DMS79 treated with DMSO at 0.1 percent for 48 hours (cell line): Measurements from ENCODE around the gene IGF2BP2.
A peak's percentile ranks its signal among the peaks of the same experiment; 100 is the strongest.

Source experiments
- DNase-seq: peaks from one replicate; lab custom pipeline; 2025; lab: John Stamatoyannopoulos, UW

IGF2BP2 gene

DNA sequence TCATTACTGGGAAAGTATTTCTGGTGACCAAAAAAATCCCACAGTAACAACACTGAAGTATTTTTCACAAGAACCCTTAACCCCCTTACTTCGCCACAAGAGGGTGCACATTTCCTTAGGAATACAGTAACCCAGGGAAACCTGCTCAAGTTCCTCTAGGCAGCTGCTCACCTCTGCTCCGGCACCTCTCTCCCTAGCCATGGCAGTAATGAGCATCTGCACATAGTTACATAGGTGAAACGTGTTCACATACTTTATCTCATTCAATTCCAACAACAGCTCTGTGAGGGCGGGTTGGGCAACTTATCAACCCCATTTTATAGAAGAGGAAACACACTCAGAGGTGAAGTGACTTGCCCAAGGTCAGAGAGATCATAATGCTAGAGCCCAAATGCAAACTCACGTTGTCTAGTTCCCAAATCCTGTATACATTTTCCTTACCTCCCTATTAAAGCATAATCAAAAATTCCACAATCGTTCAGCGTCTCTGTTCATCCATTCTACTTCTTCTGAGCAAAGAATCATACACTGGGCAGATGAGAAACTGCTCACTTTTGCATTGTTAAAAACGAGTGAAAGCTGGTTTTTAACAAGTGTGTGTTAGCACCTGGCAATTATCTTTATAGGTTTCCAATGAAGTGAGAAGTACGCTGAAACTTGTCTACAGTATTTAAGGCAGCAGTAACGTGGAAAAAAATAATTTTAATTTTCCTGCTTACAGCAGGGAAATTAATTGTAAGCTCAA is 90.7 kb downstream of the IGF2BP2 start:
- DNase-seq = peak; percentile 55

DNA sequence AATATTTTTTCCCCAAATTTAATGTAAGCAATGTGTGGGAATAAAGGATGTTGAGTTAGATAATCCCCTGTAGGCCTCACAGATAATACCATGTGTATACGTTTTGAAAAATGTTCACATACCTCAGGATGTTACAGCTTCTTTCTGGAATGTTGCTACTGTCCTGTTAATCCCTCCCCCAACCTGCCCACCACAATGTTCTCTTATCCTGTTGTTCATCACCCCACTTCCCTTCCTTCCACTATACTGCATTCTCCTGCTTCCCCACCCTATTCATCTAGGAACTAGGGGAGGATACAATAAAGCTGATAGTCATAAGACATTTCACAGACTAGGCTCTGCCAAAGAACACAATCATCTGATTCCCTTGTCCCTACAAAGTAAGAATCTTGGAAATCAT is 92.1 kb downstream of the IGF2BP2 start:
- no peak for DNase-seq

DNA sequence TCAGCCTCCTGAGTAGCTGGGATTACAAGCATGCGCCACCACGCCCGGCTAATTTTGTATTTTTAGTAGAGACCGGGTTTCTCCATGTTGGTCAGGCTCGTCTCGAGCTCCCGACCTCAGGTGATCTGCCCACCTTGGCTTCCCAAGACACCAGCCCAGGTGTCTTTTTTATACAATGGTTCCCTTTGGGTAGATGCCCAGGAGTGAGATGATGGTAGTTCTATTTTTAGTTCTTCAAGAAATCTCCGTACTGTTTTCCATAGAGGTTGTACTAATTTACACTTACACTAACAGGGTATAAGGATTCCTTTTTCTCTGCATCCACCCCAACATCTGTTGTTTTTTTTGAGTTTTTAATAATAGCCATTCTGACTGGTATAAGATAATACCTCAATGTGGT is 94.3 kb downstream of the IGF2BP2 start:
- DNase-seq = no peak

DNA sequence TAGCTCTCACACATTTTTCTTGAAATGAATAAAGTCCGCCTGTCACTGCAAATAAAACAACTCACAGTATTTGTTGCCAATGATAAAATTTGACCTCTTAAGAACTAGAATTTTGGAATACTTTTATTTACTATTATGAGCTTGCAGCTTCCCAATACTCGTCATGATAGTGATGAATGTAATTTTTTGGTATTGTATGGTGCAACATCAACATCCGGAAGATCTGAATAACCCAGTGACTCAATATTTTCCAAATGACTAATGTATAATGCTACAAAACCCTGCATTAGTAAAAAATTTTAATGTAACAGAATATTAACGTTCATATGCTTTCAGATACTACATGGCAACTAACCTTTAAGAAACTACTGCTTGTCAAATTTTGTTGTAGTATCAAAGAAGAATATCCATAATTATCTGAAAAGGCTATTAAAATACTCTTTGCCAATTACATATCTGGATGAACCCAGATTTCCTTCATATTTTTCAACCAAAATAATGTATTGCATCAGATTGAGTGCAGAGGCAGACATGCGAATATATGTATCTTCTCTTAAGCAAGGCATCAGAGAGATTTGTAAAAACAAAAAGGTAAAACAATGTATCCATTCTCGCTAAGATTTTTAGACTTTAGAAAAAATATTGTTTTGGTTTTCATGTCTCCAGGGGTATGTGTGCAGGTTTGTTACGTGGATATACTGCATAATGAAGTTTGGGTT is 95.3 kb downstream of the IGF2BP2 start:
- no peak for DNase-seq

DNA sequence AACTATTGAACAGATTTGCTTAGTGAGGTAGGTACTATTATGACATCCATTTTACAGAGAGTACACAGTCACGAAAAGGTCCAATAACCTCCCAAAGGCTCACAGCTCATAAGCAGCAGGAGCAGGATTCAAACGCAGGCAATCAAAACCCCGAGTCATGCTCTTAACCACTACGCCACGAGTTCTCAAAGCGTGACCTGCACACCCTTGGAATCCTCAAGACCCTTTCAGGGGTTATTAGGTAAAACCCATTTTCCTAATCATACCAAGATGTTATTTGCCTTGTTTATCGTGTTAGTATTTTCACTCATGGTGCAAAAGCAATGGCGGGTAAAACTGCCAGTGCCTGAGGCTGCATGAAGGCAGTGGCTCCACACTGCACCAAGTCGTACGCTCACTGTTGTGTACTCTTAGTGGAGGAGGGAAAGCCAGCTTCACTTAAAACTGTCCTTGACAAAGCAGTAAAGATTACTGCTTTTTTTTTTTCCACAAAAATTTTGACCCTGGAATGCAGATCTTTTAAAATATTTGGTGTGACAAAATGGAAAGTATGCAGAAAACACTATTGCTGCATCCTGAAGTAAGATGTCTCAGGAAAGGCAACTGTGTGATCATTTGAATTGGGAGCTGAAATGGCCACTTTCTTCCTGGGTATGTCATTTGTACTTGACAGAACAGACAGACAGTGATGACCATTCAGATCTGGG is 96.1 kb downstream of the IGF2BP2 start:
- no peak for DNase-seq

DNA sequence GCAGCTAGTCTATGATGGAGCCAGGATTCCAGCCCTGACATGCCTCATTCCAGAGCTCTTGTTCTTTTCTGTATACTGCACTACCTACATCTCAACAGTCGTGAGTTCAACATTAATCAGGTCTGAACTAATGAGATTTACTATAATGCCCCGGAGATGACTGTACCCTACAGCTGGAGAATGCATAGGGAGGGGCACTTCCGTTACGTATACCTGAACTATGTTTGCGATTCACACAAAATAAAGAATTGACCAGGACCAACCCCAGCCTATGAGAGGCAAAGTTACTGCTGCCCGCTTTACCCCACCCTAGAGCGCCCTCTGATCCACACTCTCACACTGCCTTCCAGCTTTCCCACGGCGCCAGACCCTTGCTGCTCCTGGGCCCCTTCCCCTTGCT is 97.0 kb downstream of the IGF2BP2 start:
- no peak for DNase-seq

DNA sequence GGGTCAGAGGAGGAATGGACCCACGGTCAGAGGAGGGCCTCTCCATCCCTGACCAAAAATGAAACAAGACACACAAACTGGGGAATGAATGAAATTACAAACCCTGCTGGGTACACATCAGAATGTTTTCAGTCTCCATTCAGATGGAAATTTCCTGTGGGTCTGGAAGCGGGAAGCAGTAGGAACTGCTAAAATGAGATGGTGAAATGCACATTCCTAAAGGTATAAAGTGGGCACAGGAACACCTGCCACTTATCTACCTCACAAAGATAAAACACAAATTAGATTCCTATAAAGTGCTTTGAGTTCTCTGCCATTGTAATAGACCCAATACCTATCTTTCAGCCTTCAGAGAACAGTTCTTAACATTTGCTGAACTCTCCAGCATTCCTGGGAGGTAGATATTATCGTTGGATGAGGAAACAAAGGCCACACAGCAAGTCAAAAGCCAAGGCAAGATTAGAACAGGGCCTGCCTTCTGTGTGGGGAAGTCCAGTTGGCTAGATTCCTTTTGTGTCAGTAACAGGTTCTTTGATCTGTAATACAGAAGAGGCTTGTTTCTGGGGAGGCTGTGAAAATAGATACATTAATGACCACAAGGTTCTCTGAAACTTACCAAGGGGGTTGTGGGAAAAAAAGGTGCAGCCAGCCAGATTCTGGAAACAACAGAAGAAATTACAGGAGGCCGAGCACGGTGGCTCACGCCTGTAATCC is 98.4 kb downstream of the IGF2BP2 start:
- no peak for DNase-seq

- DNase-seq = no peak
Observed at GRCh38 chr3:185724761-185725160, 100.1 kb downstream of the IGF2BP2 start.

DNA sequence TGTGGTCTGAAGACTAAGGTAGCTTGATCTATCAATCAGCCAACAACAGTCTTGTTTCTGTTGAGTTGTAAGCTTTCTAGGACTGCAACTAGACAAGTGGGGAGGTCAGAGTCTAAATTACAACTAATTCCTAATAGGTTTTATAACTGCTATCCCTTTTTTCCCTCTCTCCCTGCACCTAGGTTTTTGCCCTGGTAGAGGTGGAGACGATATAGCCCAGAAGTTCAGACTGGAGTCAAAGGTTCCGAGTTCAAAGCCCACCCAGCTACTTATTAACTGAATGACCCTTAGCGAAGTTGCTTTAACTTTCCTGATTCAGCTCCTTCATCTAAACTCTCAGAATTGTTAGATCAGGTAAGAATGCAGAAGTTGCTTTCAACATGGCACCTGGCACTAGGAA is 100.6 kb downstream of the IGF2BP2 start:
- no peak for DNase-seq

- no peak for DNase-seq
Observed at GRCh38 chr3:185722881-185723280, 102.0 kb downstream of the IGF2BP2 start.

DNA sequence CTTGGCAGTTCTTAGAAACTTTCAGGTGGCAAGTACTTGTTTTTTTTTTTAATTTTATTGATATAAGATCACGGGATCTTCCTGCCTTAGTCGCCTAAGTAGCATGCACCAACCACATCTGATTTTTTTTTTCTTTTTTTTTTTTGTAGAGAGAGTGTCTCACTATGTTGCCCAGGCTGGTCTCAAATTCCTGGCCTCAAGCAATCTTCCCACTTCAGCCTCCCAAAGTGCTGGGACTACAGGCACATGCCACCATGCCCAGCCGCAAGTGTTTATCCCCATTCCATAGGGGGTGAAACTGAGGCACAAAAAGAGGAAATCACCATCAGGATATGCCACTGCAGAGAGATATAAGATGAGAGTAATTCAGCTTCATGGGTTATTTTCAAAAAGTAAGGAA is 102.9 kb downstream of the IGF2BP2 start:
- no peak for DNase-seq

DNA sequence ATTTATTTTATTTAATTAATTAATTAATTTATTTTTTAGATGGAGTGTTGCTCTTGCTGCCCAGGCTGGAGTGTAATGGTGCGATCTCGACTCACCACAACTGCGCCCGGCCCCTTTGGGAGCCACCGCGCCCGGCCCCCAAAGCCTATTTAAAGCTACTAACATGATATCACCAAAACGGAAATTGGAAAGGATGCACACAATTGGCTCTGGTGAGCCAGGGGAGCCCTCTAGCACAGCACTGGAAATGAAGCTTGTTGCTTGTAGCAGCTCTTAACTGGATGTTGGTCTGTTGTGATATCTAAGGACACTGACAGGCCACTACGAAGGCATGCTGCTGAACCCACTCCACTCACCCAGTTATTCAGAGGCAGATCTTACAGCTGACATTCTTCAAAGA is 104.5 kb downstream of the IGF2BP2 start:
- no peak for DNase-seq

GRCh38 chr3:185718736-185719593 is 105.9 kb downstream of the IGF2BP2 start:
- no peak for DNase-seq

DNA sequence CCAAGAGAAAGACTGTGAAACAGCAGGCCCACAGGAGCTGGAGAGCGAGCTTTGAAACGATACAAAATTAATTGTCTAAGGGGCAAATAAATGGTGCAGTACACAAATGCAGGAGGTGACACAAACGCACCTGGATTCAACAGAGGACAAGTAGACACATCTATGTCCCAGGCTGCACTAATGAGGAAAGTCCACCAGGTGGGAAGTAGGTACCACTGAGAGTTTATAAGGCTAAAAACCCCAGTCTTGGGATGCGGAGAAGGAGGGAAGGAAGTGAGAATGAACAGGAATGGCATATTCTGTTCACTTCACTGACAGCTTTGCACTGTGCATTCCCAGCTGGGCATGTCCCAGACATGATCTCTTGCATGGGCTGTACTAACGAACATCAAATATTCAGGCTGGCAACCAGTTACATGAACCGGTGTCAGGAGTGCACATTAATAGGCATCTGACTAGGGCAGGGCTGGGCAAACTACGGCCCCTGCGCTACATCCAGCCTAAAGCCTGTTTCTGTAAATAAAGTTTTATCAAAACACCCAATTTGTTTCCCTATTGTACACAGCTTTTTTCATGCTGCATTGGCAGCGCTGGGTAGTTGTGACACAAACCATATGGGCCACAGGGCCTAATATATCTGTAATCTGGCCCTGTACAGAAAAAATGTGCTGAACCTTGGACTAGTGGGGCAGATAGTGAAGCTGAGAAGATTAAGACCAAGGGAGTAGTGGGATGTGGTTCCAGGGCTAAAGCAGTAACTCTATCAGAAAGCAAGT is 107.0 kb downstream of the IGF2BP2 start:
- DNase-seq = no peak

GRCh38 chr3:185717121-185717520 is 107.7 kb downstream of the IGF2BP2 start:
- DNase-seq = no peak

DNA sequence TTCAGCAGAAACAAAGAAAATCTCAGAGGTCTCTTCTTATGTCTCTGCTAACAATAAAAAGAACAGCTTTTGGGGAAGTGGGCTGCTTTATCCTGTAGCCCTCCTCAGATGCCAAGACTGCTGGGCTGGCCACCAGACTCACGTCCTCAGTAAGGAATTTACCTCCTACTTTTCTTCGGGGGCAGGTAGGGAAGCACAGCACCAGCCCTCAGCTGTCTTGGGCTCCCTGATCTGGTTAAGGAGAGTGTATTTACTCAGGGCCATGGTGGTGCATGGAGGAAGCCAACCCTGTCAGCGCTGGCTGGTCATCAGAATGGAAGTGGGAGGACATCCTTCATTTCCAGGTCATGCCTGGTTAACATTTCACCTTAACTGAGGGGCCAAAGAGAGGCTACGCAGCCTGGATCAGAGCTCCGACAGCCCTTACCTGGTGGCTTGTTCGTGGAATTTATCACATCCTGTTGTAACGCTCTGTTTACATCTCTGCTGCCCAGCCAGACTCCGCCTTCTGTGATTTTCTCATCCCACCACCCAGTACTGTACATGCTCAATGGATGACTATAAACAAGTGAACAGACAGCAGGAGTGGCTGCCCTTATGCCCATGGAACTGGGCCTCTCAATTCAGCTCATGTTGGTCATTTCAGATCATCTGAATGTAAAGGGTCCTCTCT is 108.3 kb downstream of the IGF2BP2 start:
- DNase-seq = no peak

DNA sequence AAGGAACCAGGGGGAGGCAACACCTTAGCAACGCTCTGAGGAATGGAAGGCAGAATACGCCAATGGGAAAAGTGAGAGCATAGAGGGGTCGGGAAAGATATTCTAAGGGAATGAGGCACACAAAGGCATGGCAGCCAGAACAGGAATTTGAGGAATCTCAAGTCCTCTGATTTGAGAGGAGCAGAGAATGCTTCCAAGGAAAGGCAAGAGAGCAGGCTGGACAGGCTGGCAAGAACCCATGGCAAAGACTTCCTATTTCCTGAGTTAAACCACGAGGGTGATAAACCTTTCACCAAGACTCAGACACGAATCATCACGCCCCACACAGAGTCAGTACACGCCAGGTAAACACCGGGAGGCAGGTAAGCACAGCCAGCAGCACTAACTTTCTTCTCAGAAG is 109.8 kb downstream of the IGF2BP2 start:
- DNase-seq = no peak

DNA sequence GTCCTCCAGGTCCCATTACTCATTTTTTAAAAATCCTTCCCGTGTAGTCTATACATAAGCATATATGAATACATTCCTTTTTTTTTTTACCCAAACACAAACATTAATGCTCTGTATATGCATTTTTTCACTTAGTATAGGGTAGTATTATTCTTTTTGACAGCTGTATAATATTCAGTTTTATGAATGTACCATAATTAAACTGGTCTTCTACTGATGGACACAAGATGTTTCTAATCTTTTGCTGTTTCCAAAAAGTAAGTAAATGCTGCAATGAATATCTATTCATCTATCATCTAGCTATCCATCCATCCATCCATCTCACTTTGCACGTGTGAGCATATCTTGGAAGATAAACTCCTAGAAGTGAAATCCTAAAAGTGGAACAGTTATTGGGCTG is 110.8 kb downstream of the IGF2BP2 start:
- DNase-seq = no peak

DNA sequence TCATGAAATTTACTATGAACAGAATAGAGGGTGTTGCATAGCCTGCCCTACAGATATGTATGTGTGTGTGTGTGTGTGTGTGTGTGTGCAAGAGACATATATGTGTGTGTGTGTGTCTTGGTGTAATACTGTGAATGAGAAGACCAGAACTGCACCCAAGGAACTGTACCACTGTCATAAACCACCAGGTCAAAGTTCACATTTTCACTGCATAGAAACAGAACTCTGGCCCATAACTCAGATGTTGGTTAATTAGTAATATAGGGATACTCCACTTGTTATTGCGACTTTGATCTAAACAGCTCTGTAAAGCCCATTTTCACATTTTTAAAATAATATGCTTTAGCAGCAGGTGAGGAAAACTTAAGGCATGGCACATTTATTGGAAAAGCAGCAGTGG is 111.8 kb downstream of the IGF2BP2 start:
- no peak for DNase-seq

GRCh38 chr3:185712337-185712736 is 112.5 kb downstream of the IGF2BP2 start:
- DNase-seq = no peak
